ENCODE data around the gene STYXL2. TPM values are rescaled to one million over a fixed set of nuclear protein-coding genes. Genes with fewer than 3 reads are reported as not detected.

STYXL2 gene
- total and polyA plus RNA-seq, 2 experiments from 2014 or later: 0.17 to 0.40 TPM

DNA sequence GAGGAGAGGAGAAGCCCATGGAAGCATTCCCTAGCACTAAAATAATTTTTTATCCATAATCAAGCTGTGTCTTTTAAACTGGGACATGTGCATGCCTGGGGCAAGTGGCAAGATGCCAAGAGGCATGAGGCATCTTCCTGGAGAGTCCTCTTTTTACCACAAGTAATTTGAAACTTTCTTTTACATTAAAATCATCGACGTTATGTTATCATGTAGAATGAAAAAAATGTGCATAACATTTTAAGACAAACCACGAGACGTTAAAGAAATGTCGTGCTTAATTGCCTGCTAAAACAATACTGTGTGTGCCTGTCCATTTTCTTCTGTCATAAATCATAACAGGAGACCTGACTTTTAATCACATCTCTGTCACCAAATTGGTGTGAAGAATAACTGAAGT lies 1.5 kb downstream of the STYXL2 start (continued):
- TF ChIP-seq, protein P1, sequence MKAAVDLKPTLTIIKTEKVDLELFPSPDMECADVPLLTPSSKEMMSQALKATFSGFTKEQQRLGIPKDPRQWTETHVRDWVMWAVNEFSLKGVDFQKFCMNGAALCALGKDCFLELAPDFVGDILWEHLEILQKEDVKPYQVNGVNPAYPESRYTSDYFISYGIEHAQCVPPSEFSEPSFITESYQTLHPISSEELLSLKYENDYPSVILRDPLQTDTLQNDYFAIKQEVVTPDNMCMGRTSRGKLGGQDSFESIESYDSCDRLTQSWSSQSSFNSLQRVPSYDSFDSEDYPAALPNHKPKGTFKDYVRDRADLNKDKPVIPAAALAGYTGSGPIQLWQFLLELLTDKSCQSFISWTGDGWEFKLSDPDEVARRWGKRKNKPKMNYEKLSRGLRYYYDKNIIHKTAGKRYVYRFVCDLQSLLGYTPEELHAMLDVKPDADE (IDR thresholded peaks at IDR 0.05): no peak
- TF ChIP-seq CREB1 (CRISPR knock-in tag; IDR thresholded peaks at IDR 0.05; ENCODE audit: low read depth) (no peak), ZNF331 (CRISPR knock-in tag; IDR thresholded peaks at IDR 0.05; ENCODE audit: low read depth) (no peak), JUNB (IDR thresholded peaks at IDR 0.05; ENCODE audit: unreplicated experiment) (no peak), POLR2AphosphoS5 (IDR thresholded peaks at IDR 0.05; ENCODE audit: low read depth) (no peak), EZH2 (IDR thresholded peaks at IDR 0.05; ENCODE audit: low read depth, unreplicated experiment) (no peak)
- TF ChIP-seq, protein P2, sequence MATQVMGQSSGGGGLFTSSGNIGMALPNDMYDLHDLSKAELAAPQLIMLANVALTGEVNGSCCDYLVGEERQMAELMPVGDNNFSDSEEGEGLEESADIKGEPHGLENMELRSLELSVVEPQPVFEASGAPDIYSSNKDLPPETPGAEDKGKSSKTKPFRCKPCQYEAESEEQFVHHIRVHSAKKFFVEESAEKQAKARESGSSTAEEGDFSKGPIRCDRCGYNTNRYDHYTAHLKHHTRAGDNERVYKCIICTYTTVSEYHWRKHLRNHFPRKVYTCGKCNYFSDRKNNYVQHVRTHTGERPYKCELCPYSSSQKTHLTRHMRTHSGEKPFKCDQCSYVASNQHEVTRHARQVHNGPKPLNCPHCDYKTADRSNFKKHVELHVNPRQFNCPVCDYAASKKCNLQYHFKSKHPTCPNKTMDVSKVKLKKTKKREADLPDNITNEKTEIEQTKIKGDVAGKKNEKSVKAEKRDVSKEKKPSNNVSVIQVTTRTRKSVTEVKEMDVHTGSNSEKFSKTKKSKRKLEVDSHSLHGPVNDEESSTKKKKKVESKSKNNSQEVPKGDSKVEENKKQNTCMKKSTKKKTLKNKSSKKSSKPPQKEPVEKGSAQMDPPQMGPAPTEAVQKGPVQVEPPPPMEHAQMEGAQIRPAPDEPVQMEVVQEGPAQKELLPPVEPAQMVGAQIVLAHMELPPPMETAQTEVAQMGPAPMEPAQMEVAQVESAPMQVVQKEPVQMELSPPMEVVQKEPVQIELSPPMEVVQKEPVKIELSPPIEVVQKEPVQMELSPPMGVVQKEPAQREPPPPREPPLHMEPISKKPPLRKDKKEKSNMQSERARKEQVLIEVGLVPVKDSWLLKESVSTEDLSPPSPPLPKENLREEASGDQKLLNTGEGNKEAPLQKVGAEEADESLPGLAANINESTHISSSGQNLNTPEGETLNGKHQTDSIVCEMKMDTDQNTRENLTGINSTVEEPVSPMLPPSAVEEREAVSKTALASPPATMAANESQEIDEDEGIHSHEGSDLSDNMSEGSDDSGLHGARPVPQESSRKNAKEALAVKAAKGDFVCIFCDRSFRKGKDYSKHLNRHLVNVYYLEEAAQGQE (IDR thresholded peaks at IDR 0.05; ENCODE audit: unreplicated experiment): no peak
- TF ChIP-seq, protein P3, sequence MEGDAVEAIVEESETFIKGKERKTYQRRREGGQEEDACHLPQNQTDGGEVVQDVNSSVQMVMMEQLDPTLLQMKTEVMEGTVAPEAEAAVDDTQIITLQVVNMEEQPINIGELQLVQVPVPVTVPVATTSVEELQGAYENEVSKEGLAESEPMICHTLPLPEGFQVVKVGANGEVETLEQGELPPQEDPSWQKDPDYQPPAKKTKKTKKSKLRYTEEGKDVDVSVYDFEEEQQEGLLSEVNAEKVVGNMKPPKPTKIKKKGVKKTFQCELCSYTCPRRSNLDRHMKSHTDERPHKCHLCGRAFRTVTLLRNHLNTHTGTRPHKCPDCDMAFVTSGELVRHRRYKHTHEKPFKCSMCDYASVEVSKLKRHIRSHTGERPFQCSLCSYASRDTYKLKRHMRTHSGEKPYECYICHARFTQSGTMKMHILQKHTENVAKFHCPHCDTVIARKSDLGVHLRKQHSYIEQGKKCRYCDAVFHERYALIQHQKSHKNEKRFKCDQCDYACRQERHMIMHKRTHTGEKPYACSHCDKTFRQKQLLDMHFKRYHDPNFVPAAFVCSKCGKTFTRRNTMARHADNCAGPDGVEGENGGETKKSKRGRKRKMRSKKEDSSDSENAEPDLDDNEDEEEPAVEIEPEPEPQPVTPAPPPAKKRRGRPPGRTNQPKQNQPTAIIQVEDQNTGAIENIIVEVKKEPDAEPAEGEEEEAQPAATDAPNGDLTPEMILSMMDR (conservative IDR thresholded peaks at IDR 0.05; ENCODE audit: low read depth in 2 of 2): no peak

DNA sequence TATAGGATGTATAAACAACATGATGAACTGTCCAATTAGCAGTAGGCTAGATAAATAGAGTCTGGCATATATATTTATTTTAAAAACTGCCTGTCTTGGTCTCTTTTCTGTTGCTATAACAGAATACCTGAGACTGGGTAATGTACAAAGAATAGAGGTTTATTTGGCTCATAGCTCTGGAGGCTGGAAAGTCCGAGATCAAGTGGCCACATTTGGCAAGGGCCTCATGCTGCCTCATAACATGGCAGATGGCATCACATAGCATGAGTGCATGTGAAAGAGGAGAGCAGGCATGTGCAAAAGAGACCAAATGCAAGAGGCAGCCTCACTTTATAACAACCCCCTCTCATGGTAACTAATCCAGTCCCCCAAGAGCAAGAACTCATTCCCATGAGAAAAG lies 6.0 kb downstream of the STYXL2 start:
- Histone ChIP-seq H3F3A (replicated peaks; ENCODE audit: low read depth) (no peaks in the 10 kb centered on the region), H3K4me2 (no peak overlapping the region), H3K9me2 (ENCODE audit: insufficient read depth) (peaks cover 6% of the 10 kb centered on the region; the same call in 1 of the 2 replicates), H3K27me3 (ENCODE audit: insufficient read depth) (no peaks in the 10 kb centered on the region), H2AFZ (no peak overlapping the region), H3K27ac (ENCODE audit: low read depth) (no peak overlapping the region), H3K4me3 (no peak overlapping the region), H3K4me1 (ENCODE audit: insufficient read depth) (peaks cover 22% of the 10 kb centered on the region), H3K36me3 (ENCODE audit: insufficient read depth) (no peaks in the 10 kb centered on the region; the same call in 1 of the 2 replicates), H4K20me1 (replicated peaks; ENCODE audit: insufficient read depth) (no peaks in the 10 kb centered on the region), H3K79me2 (replicated peaks; ENCODE audit: insufficient read depth) (no peaks in the 10 kb centered on the region)
- ATAC-seq (no peak), DNase-seq (ENCODE audit: low spot score) (no peak)
- no peaks in the 10 kb centered on the region for H3K27me3 Mint-ChIP-seq (ENCODE audit: insufficient read depth, low read depth, poor library complexity)
- no peaks in the 10 kb centered on the region for H3K36me3 Mint-ChIP-seq (ENCODE audit: low read depth)
- H3K4me1 Mint-ChIP-seq: peaks cover 23% of the 10 kb centered on the region
- no peak overlapping the region for H3K4me3 Mint-ChIP-seq
- H3K9me3 Mint-ChIP-seq: no peaks in the 10 kb centered on the region; the same call in 2 of the 3 replicates
- H3K27ac Mint-ChIP-seq: no peak overlapping the region
- TF ChIP-seq, protein P4, sequence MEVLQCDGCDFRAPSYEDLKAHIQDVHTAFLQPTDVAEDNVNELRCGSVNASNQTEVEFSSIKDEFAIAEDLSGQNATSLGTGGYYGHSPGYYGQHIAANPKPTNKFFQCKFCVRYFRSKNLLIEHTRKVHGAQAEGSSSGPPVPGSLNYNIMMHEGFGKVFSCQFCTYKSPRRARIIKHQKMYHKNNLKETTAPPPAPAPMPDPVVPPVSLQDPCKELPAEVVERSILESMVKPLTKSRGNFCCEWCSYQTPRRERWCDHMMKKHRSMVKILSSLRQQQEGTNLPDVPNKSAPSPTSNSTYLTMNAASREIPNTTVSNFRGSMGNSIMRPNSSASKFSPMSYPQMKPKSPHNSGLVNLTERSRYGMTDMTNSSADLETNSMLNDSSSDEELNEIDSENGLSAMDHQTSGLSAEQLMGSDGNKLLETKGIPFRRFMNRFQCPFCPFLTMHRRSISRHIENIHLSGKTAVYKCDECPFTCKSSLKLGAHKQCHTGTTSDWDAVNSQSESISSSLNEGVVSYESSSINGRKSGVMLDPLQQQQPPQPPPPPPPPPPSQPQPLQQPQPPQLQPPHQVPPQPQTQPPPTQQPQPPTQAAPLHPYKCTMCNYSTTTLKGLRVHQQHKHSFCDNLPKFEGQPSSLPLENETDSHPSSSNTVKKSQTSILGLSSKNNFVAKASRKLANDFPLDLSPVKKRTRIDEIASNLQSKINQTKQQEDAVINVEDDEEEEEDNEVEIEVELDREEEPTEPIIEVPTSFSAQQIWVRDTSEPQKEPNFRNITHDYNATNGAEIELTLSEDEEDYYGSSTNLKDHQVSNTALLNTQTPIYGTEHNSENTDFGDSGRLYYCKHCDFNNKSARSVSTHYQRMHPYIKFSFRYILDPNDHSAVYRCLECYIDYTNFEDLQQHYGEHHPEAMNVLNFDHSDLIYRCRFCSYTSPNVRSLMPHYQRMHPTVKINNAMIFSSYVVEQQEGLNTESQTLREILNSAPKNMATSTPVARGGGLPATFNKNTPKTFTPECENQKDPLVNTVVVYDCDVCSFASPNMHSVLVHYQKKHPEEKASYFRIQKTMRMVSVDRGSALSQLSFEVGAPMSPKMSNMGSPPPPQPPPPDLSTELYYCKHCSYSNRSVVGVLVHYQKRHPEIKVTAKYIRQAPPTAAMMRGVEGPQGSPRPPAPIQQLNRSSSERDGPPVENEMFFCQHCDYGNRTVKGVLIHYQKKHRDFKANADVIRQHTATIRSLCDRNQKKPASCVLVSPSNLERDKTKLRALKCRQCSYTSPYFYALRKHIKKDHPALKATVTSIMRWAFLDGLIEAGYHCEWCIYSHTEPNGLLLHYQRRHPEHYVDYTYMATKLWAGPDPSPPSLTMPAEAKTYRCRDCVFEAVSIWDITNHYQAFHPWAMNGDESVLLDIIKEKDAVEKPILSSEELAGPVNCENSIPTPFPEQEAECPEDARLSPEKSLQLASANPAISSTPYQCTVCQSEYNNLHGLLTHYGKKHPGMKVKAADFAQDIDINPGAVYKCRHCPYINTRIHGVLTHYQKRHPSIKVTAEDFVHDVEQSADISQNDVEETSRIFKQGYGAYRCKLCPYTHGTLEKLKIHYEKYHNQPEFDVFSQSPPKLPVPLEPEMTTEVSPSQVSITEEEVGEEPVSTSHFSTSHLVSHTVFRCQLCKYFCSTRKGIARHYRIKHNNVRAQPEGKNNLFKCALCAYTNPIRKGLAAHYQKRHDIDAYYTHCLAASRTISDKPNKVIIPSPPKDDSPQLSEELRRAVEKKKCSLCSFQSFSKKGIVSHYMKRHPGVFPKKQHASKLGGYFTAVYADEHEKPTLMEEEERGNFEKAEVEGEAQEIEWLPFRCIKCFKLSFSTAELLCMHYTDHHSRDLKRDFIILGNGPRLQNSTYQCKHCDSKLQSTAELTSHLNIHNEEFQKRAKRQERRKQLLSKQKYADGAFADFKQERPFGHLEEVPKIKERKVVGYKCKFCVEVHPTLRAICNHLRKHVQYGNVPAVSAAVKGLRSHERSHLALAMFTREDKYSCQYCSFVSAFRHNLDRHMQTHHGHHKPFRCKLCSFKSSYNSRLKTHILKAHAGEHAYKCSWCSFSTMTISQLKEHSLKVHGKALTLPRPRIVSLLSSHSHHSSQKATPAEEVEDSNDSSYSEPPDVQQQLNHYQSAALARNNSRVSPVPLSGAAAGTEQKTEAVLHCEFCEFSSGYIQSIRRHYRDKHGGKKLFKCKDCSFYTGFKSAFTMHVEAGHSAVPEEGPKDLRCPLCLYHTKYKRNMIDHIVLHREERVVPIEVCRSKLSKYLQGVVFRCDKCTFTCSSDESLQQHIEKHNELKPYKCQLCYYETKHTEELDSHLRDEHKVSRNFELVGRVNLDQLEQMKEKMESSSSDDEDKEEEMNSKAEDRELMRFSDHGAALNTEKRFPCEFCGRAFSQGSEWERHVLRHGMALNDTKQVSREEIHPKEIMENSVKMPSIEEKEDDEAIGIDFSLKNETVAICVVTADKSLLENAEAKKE (CRISPR knock-in tag; IDR thresholded peaks at IDR 0.05): no peak
- TF ChIP-seq ZNF331 (CRISPR knock-in tag; IDR thresholded peaks at IDR 0.05; ENCODE audit: low read depth): no peak
